GM18502 (cell line): ENCODE results near the gene ASAP3.

ENCODE experiments used
- ATAC-seq: cut with Tn5 transposase; IDR thresholded peaks from one replicate; pipeline ENCODE4 v1.9.1; 2021; ENCODE audit warnings: mild to moderate bottlenecking; ENCODE audit not compliant: unreplicated experiment, poor library complexity

The ASAP3 gene

DNA sequence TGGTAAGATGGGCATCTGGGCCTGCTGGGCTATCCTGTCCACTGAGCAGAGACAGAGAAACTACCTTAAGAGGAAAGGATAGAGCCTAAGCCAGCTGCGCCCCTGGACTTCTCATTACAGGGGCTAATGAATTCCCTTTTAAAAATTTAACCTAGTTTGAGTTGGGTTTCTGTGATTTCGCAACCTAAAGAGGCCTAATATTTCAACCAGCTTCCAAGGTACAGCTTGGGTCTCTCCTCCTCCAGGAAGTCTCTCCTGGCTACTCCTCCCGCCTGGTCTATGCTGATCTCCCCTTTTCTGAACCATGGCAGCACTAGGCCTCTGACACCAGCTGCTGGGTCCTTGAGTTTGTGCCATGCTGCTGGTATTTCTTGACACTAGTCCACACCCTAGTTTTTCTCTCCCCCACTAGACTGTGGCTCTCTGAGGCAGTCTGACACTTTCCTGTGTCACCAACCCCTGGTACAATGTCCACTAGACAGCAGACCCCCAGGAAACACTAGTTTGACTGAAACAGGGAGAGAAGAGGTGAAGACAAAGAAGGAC is 30.5 kb downstream of the ASAP3 start:
- no peak for ATAC-seq

DNA sequence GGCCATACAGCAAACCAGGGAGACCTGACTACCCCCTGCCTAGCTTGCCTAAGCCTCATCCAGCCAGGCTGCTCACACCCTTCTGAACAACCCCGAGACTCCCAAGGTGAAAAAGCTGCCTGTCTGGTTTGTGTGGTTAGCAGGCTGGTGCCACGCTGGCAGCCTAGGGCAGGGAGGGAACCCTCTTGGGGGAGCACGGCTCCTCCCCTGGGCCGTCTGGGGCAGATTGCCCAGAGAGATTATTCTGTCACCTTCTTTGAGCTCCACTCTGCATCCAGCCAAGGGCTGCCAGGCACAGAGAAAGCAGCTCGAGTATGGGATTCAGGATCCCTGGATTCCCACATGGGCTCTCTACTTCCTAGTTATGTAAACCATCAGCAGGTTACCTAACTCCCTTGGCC is 32.0 kb downstream of the ASAP3 start:
- no peak for ATAC-seq

DNA sequence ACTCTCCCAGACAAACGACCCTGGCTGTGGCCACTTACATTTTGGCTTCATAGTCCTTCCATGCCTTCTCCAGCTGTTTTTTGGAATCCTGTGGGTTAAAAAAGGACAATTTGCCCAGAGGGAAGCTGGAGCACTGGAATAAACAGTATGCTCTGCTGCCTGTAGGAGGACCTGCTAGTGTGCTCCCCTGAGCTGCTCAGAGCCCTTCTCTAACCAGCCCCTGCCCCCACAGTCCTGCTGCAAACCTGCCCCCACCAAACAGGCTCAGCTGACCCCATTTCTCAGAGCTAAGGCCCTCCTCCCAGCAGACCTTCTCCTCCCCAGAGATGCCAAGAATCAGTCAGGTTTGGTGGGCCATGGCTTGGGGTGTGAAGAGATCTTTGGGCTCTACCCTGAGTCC is 32.5 kb downstream of the ASAP3 start:
- no peak for ATAC-seq

DNA sequence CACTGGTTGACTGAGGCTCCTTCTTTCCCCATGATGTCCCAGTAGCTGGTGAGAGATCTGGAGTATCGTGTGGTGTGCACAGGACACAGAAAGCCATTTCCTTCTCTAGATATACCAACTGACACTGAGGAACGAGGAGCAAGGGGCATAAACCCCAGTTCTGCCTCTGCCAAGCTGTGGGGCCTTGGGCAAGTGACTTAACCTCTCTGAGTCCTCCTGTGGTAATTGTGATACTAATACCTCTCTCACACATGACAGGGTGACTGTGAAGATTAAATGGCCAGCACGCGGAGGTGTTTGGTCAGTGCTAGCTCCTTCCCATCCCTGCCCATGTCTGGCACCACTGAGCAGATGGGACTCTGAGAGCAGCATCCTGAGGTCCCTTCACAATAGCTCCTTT is 33.1 kb downstream of the ASAP3 start:
- ATAC-seq, result no peak

DNA sequence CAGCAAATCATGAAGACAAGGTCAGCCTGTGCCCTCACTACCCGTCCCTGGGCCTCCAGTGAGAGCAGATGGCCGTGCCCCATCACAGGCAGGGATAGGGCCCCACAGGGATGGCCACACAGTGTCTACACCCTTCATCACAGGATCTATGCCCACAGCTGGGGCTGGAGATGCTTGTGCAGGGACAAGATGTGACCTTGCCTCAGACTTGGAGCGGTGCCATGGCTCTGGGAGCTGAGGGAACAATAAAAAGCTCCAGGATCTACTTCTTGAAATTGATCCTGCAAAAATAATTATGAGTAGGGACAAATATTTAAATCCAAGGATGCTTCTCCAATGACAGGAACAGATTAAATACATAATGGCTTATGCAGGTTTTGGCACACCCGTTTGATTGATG is 34.0 kb downstream of the ASAP3 start:
- ATAC-seq, result no peak

DNA sequence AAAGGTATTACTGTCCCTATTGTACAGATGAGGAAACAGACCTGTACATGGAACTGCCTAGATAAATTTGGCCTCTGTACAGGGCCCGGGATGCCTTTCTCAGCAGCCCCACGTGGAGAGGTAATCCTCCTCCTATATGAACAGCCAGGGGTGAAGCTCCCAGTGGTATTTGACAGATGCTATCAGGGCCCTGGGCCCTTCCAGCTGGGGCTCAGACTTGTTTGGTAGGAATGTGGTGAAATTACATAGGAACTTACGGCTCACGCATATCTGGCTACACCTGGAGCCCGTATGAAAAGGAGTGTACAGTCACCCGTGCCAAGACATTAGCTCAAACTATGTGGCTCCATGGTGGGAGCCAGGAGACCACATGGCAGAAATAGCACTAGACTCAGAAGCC is 34.7 kb downstream of the ASAP3 start:
- no peak for ATAC-seq

DNA sequence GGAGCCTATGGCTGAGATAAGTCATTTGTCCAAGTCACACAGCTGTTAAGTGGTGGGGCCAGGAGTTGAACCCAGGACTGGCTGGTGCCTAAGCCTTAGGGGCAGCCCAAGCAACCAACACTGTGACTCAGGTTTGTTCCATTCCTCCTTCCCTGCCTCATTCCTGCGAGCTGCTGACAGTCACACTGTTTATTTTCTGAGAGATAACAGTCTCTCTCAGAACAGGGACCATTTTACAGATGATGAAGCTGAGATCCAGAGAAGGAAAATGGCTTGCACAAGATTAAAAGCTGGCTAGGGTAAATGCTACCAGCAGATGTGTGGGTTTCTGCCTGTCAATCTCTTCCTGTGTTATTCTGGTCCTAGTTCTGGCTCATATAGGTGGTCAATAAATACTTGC is 35.1 kb downstream of the ASAP3 start:
- no peak for ATAC-seq

DNA sequence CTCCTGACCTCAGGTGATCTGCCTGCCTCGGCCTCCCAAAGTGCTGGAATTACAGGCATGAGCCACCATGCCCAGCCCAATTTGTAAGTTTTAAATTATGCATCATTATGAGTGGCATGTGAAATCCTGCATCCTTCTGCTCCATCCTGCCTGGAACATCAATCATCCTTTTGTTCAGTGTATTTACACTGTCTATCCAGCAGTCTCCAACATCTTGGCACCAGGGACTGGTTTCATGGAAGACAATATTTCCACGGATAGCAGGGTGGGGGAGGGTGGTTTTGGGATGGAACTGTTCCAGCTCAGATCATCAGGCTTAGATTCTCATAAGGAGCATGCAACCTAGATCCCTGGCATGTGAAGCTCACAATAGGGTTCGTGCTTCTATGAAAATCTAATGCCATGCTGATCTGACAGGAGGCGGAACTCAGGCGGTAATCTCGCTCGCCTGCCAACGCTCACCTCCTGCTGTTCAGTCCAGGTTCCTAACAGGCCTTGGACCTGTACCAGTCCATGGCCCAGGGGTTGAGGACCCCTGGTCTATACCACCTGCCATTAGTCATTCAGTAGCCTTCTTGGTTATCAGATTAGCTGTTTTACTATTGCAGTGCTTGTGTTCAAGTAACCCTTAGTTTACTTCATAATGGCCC is 37.2 kb downstream of the ASAP3 start:
- ATAC-seq, result no peak

DNA sequence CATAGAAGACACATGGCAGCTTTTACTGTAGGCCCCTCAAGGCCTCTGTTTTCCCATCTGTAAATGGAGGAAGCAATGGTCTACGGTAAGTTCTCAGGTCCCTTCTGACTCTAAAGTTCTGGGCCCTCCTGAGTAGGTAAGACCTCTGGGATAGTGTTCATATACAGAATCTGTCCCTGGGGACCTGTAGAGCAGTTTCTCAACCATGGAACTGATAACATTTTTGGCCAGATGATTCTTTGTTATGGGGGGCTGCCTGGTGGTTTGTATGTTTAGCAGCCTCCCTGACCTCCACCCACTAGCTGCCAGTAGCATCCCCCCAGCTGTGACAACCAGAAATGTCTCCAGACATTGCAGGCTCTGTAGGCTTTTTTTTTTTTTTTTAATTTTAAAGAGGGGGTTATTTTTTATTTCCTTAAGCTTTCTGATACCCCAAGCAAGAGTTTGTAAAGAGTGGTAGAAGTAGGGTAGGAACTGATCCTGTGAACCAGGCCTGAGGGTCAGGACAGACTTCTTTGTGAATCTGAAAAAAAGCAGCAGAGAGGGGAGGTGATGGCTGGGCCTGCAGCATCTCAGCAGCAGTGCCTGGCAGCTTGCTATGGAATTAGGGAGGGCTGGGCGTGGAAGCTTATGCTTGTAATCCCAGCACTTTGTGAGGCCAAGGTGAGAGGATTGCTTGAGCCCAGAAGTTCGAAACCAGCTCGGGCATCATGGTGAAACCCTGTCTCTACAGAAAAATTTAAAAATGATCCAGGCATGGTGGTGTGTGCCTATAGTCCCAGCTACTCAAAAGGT is 39.2 kb downstream of the ASAP3 start:
- ATAC-seq, result no peak

DNA sequence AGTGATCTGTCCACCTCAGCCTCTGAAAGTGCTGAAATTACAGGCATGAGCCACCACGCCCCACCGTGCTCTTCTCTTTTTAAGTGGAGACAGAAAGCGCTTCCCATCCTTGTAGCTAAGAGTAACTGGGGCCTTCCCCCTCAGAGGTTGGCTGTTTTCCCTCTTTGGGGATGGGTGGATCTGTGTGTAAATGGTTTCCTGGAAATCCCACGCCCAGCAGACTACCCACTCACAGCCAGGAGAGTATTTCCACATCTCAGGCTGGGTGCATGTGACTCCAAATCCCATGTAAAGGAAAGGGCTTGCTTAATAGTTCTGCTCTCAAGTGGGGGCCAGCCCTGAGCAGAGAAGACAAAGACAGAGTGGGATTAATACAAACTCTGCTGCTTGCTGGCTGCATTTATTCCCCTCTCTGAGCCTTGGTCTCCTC is 39.9 kb downstream of the ASAP3 start:
- no peak for ATAC-seq

DNA sequence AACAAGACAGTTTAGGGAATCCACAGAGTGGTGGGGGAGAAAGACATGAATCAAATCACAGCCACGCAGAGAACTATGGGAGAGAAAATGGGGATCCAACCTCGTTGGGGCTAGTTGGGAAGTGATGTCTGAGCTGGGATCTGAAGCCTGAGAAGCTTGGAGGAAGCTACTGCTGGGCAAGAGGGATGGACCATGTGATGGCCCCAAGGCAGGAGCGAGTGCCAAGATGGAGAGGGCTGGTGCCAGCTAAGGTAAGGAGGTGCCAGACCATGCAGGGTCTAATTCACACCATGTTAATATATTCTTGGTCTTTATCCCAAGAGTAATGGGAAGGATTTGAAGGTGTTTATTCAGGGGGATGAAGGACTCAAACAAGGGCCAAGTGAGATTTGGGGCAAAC is 41.2 kb downstream of the ASAP3 start:
- no peak for ATAC-seq

DNA sequence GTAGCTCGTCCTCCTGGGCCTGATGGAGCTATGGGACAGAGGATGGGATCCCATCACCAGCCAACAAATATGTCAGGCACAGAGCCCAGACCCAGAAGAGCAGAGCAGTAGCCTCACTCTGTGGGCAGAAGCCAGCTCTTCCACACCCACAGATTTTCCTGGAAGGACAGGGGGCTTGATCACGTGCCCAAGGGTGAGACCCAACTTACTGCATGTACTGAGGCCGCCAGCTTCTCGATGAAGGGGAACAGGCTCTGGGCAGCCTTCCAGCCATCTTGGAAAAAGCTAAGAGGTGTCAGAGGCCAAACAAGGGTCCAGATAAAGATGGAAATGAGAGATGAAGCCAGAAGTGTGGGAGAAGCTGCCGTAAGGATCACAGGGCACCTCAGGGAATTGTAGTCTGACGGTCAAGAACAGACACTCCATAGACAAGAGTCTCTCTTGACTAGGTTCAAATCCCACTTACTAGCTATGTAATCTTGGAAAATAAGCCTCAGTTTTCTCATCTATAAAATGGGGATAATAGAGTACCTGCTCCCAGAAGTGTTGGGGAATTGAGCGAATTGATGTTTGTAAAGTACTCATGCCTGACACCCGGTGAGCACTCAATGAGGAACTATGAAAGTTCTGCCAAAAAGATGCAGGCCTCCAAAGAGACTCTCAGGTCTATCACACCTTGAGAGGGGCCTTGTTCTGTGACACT is 42.4 kb downstream of the ASAP3 start:
- no peak for ATAC-seq

DNA sequence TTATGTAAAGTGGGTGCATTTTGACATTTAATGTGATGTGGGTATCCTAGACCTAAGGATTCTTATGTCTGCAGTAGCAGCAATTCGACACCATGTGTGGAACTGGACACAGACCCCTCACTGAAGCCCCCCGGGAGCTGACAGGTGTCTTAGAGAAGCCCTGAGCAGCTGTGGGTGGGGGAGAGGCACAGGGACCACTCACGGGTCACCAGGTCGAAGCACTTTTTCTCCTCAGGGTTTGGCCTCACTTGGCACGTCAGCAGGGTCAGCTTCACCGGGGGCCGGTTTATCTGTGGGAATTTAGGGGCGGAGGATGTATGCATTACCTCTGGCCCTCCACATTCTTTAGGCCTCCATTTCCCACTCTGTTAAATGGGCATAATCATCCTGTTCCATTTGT is 45.4 kb downstream of the ASAP3 start:
- ATAC-seq, result no peak

DNA sequence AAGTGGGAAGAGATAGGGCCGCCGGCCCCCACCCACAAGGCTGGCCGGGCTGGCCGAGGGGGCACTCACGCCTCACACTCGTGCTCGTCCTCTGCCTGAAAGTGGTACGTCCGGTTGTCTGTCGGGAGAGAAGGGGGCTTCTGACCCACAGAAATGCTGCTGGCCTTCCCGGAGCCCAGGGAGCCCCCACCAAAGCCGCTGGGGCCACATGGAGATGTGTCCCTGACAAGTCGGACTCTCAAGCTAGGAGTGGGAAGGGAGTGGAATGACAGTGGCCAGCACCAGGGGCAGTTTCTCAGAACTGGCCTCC is 46.7 kb downstream of the ASAP3 start:
- ATAC-seq, result no peak

DNA sequence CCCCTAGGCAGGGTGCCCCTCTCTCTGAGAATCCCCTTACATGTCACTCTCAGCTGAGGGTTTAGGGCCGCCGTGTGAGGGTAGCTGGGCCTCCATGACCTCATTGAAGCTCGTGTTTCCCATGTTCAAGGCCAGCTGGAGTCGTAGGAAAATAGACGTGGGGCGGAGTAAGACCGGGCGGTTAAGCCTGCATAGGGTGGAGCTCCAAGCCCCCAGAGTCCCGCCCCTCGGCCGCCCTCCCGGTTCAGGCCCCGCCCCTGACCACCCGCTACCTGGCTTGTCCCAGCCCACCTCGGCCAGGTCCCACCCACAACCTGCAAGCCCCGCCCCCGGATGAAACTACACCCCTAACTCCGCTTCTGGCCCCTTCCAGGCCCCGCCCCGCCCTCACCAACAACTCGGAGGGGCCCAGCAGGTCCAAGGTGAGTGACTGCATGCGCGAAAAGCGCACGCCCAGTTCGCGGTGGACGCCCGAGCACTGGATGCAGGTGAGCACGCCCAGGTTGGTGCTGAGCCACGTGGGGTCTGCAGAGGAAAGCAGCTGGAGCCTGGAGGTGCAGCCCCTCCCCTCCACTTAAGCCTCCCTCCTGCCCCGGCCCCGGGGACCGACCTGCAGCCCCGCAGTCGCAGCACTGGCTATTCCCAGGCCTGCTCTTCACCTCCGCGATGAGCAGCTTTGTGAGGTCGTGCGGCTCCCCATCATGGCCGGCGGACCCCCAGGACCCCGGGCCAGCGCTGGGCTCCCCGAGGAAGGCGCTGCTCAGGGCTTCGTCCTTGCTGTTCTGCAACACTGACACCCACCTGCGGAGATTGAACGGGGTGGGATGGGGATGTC is 47.2 kb downstream of the ASAP3 start:
- no peak for ATAC-seq

DNA sequence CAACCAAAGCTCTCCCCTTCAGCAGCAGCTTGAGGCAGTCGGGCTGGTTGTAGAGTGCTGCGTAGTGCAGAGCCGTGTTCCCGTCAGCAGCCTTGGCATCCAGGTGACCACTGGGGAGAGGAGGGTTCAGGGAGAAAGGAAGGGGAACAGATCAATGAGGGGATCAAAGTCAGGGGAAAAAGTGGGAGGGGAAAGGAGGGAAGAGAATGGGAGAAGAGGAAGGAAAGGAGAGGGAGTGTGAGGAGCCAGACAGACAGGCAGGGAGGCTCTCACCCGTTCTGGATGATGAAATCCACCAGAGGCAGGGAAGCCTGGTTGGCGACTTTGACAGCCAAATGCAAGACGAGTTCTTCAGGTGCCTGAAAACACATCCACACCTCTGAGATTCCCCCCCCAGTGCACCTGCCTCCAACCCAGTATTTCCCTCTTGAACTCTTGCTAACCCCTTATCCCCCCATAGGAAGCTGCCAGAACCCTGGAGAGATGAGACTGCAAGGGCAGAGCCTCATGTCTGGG is 49.7 kb downstream of the ASAP3 start:
- ATAC-seq, result no peak

DNA sequence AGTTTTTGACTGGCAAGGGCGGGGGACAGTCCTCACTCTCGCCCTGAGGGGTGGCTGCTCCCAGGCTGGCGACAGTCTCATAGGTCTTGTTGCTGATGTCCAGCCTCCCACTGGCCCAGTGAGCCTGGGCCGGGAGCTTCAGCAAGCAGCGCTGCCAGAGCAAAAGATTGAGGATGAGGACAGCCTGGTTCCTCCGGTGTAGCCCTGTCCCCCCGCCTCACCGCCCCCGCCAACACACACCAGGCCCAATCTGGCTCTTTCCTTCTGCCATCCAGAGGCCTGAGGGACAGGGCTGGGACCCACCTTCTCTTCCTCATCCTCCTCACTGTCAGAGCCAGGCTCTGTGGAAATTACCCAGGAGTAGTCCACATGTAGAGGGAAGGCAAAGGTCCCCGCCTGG is 50.9 kb downstream of the ASAP3 start:
- ATAC-seq, result no peak

DNA sequence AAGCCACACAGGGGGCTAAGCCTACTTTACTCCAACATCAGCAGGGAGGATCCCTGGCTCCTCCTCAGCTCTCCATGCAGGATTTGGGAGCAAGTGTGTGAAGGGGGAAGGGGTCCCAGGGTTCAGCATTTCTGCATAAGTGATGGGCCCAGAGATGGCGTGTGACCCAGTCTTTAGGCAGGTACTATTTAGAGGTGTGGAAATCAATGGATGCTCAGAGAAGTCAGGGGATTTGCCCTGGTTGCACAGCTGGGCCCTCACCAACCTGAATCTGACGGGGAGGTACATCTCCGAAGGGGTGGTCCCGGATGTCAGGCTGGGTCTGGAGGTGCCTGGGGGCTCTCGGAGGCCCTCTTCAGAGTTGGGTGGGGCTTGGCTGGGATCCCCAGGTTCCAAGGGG is 52.5 kb downstream of the ASAP3 start:
- ATAC-seq, result no peak

DNA sequence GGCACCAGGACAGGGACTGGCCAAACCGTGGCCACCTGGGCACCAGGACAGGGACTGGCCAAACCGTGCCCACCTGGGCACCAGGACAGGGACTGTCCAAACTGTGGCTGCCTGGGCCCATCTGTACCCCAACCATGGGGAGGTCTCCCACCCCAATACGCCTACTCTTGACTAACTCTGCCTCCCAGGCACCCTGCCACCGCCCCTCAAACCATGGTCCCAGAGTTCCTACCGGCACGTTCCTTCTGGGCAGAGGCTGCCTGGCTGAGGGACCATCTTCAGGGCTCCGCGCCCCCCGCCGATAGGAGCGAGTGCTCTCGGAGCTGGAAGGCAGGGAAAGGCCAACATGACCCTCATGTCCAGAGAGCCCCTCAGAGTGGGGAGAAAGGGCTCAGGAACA is 53.2 kb downstream of the ASAP3 start:
- no peak for ATAC-seq

DNA sequence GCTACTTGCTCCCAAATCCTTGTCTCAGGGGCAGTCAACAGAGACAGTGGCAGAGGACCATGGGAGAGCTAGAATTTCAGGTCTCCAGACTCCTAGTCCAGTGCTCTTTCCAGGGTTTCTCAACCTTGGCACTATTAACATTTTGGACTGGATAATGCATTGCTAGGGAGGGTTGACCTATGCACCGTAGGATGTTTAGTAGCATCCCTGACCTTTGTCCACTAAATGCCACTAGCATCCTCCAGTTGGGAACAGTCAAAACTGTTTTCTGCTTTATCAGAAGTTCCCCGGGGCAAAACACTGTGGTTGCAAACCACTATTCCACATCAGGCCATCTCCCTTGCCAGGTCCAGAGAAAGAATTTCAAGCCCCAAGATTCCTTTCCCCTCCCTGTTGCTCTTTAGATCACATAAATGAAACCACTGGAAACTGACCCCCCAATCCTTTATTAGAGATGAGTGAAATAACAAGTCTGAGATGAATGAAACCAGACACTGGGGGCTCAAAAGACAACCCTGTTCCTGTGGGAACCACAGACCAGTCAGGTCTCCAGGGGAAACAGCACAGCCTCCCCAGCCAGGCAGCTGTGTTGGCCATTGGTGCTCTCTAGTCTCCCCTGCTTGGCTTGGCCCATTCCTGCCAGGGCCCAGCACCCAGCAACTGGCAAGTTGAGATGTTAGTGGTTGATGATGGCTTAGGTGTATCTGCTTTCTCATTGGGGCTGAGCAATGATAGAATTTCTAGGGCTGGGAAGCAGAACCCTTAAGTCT is 55.7 kb downstream of the ASAP3 start:
- ATAC-seq, result no peak
